Measurements from ENCODE around the gene BAHD1.

BAHD1 gene

GRCh38 chr15:40440743-40441564, at the start of gene BAHD1:
Gene BAHD1 (plus strand): TSS chr15:40440953. CDS start chr15:40458465, 17,512 bp downstream.
- peak; percentile 93 to 100 (median 99) for DNase-seq
- intact Hi-C loops (cut with DNase I) = no loop called here

GRCh38 chr15:40392986-40393948, 47.5 kb upstream of the BAHD1 start:
- intact Hi-C loops (cut with DNase I) = no loop called here

GRCh38 chr15:40397688-40398412, 42.9 kb upstream of the BAHD1 start:
- no peak for DNase-seq
- intact Hi-C loops (cut with DNase I) = no loop called here

More at GRCh38 chr15:40392986-40393948, 47.5 kb upstream of the BAHD1 start:
- no peak for DNase-seq

GRCh38 chr15:40398413-40398873, 42.3 kb upstream of the BAHD1 start:
- intact Hi-C loops (cut with DNase I) = no loop called here
- peak in 17 of 42 donors; percentile 10 to 58 (median 36) for DNase-seq

GRCh38 chr15:40399370-40399769, 41.4 kb upstream of the BAHD1 start:
- intact Hi-C loops (cut with DNase I) = no loop called here
- DNase-seq = no peak

- intact Hi-C loops (cut with DNase I) = no loop called here
- DNase-seq = peak; percentile 94 to 99 (median 98)
Measured at GRCh38 chr15:40405501-40406381, 35.0 kb upstream of the BAHD1 start, which contains the start of gene IVD. Gene IVD (plus strand): TSS chr15:40405795. CDS start chr15:40405828, 33 bp downstream.

GRCh38 chr15:40407330-40407990, 33.3 kb upstream of the BAHD1 start:
- no peak for DNase-seq
- intact Hi-C loops (cut with DNase I) = no loop called here

GRCh38 chr15:40409366-40409765, 31.4 kb upstream of the BAHD1 start:
- no peak for DNase-seq
- intact Hi-C loops (cut with DNase I) = no loop called here

- intact Hi-C loops (cut with DNase I) = loop anchor here (10.0 kb wide), 1 partner anchor 366 kb away; no protein-coding TSS in a partner anchor
- DNase-seq = no peak
Measured at GRCh38 chr15:40410476-40410875, 30.3 kb upstream of the BAHD1 start.

GRCh38 chr15:40412095-40412759, 28.5 kb upstream of the BAHD1 start:
- intact Hi-C loops (cut with DNase I) = loop anchor here (10.0 kb wide), 1 partner anchor 367 kb away; no protein-coding TSS in a partner anchor
- peak in 1 of 42 donors; percentile 8 for DNase-seq

- DNase-seq = peak in 1 of 42 donors; percentile 10
- intact Hi-C loops (cut with DNase I) = loop anchor here (10.0 kb wide), 1 partner anchor 368 kb away; no protein-coding TSS in a partner anchor
Measured at GRCh38 chr15:40413036-40413435, 27.7 kb upstream of the BAHD1 start.

- intact Hi-C loops (cut with DNase I) = loop anchor here (10.0 kb wide), 1 partner anchor 370 kb away; no protein-coding TSS in a partner anchor
- DNase-seq = peak in 1 of 42 donors; percentile 14
Measured at GRCh38 chr15:40414816-40415215, 25.9 kb upstream of the BAHD1 start.

- intact Hi-C loops (cut with DNase I) = loop anchor here (10.0 kb wide), 1 partner anchor 370 kb away; no protein-coding TSS in a partner anchor
- DNase-seq = peak in 1 of 42 donors; percentile 9
Measured at GRCh38 chr15:40415226-40415625, 25.5 kb upstream of the BAHD1 start.

- intact Hi-C loops (cut with DNase I) = loop anchor here (10.0 kb wide), 1 partner anchor 371 kb away; no protein-coding TSS in a partner anchor
- peak in 1 of 42 donors; percentile 14 for DNase-seq
Measured at GRCh38 chr15:40416056-40416455, 24.7 kb upstream of the BAHD1 start.

- no peak for DNase-seq
- intact Hi-C loops (cut with DNase I) = loop anchor here (10.0 kb wide), 1 partner anchor 373 kb away; no protein-coding TSS in a partner anchor
Measured at GRCh38 chr15:40418126-40418525, 22.6 kb upstream of the BAHD1 start.

GRCh38 chr15:40420071-40420713, 20.6 kb upstream of the BAHD1 start:
- intact Hi-C loops (cut with DNase I) = loop anchor here (5.0 kb wide), 2 partner anchors 78 to 143 kb away; partner anchors contain the start of gene CCDC9B
- DNase-seq = peak in 2 of 42 donors; percentile 9 to 21
